Measurements from ENCODE around the gene WNT10A. TPM values are rescaled to one million over a fixed set of nuclear protein-coding genes. Genes with fewer than 3 reads are reported as not detected.
A peak's percentile ranks its signal among the peaks of the same experiment; 100 is the strongest.

Gene WNT10A
- total and polyA plus RNA-seq, 10 of the 15 experiments (the other 5 are each of a cell fraction or from before 2014, with no cell fraction given) = 0.61 to 45.0 (median 6.9) TPM

DNA sequence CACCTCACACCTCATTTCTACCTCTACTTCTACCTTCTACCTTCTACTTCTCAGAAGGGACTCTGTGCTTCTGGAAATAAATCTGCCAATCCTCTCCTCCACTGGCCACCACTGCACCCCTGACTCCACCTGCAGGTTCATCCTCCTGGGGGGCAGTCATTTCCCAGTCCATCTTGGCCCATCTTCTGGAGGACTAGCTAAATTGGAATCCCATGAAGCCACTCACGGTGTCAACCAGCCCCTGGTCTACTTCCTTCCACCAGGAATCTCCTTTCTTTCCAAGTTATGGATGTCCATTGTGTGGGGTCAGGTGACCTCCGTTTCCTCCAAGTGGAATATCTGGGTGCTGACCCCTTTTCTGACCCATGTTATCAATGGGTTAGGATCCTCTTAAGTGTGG is 3.9 kb downstream of the WNT10A start:
- peak overlapping the region; percentile 11 for H3K9ac ChIP-seq (ENCODE audit: control insufficient read depth, insufficient read depth, low read length)
- H3K27ac ChIP-seq (ENCODE audit: control insufficient read depth, insufficient read depth) = peak overlapping the region; percentile 86
- intact Hi-C loops (cut with micrococcal nuclease; ENCODE audit: unreplicated experiment) (no loop called here), in situ Hi-C loops (cut with MboI) (no loop called here)
- H3K4me3 ChIP-seq = peak overlapping the region; percentile 55
- no peaks in the 10 kb centered on the region for H3K27me3 ChIP-seq (replicated peaks in 1 of 2; ENCODE audit: control insufficient read depth in 2 of 2, insufficient read depth in 2 of 2, low read length in 1 of 2)
- H3K36me3 ChIP-seq (ENCODE audit: control insufficient read depth in 2 of 2, insufficient read depth in 2 of 2, low read length in 1 of 2) = peaks cover 0 to 5% of the 10 kb centered on the region in 2 experiments; a peak in 1 of 4 replicates
- CTCF ChIA-PET = interaction anchor here (1.1 to 21.9 kb wide), 3 partner anchors 9 to 174 kb away, joined by 3 to 1364 read pairs (median 22); partner anchors contain the start of gene TTLL4
- TF ChIP-seq POLR2AphosphoS2 (IDR thresholded peaks at IDR 0.05; ENCODE audit: low read depth, low read length) (0 out of 2 replicates have a peak, but pooled peaks have one; percentile 0), IKZF1 (conservative IDR thresholded peaks at IDR 0.05) (peak; percentile 8; the same call in 1 of the 2 replicates)
- TF ChIP-seq, protein P1, sequence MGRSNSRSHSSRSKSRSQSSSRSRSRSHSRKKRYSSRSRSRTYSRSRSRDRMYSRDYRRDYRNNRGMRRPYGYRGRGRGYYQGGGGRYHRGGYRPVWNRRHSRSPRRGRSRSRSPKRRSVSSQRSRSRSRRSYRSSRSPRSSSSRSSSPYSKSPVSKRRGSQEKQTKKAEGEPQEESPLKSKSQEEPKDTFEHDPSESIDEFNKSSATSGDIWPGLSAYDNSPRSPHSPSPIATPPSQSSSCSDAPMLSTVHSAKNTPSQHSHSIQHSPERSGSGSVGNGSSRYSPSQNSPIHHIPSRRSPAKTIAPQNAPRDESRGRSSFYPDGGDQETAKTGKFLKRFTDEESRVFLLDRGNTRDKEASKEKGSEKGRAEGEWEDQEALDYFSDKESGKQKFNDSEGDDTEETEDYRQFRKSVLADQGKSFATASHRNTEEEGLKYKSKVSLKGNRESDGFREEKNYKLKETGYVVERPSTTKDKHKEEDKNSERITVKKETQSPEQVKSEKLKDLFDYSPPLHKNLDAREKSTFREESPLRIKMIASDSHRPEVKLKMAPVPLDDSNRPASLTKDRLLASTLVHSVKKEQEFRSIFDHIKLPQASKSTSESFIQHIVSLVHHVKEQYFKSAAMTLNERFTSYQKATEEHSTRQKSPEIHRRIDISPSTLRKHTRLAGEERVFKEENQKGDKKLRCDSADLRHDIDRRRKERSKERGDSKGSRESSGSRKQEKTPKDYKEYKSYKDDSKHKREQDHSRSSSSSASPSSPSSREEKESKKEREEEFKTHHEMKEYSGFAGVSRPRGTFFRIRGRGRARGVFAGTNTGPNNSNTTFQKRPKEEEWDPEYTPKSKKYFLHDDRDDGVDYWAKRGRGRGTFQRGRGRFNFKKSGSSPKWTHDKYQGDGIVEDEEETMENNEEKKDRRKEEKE (IDR thresholded peaks at IDR 0.05) = no peak
- TF ChIP-seq, protein P2, sequence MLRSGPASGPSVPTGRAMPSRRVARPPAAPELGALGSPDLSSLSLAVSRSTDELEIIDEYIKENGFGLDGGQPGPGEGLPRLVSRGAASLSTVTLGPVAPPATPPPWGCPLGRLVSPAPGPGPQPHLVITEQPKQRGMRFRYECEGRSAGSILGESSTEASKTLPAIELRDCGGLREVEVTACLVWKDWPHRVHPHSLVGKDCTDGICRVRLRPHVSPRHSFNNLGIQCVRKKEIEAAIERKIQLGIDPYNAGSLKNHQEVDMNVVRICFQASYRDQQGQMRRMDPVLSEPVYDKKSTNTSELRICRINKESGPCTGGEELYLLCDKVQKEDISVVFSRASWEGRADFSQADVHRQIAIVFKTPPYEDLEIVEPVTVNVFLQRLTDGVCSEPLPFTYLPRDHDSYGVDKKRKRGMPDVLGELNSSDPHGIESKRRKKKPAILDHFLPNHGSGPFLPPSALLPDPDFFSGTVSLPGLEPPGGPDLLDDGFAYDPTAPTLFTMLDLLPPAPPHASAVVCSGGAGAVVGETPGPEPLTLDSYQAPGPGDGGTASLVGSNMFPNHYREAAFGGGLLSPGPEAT (IDR thresholded peaks at IDR 0.05; ENCODE audit: low read depth) = 0 out of 2 replicates have a peak, but pooled peaks have one; percentile 9
- RAD21 ChIA-PET (ENCODE audit: unreplicated experiment) = interaction anchor here (1.1 to 16.0 kb wide), 3 partner anchors 9 to 598 kb away, joined by 4 to 871 read pairs (median 43); no protein-coding TSS in a partner anchor
- H3K9me3 ChIP-seq (replicated peaks; ENCODE audit: control insufficient read depth, insufficient read depth, low read length) = no peaks in the 10 kb centered on the region
- peaks cover 68% of the 10 kb centered on the region for H3K79me2 ChIP-seq (ENCODE audit: control insufficient read depth, insufficient read depth, low read length)
- ATAC-seq (no peak), DNase-seq (ENCODE audit: low read depth, low spot score) (no peak), FAIRE-seq (no peak)
- POLR2A ChIA-PET = interaction anchor here (0.6 to 4.6 kb wide), 3 partner anchors 7 to 173 kb away, joined by 3 to 154 read pairs (median 31); no protein-coding TSS in a partner anchor
- no peak overlapping the region for H2AFZ ChIP-seq (ENCODE audit: control insufficient read depth, low read depth, low read length)
- BruUV-seq (replicated peaks) = no TSS peak
- H4K20me1 ChIP-seq (ENCODE audit: control insufficient read depth, insufficient read depth) = no peaks in the 10 kb centered on the region
- H3K4me2 ChIP-seq (ENCODE audit: control insufficient read depth, insufficient read depth) = peak overlapping the region; percentile 32
- 69% methylated on average over 2 of the region's 2 CpGs for WGBS (ENCODE audit: insufficient coverage, insufficient replicate concordance, low lambda C conversion rate, missing lambda C conversion rate)
- SMC1A ChIA-PET (ENCODE audit: uncharacterized antibody, unreplicated experiment) = interaction anchor here (4.0 to 15.8 kb wide), 2 partner anchors 7 to 12 kb away, joined by 36 to 780 read pairs; no protein-coding TSS in a partner anchor
- H3K4me1 ChIP-seq (ENCODE audit: control insufficient read depth, insufficient read depth, low read length) = peaks cover 54% of the 10 kb centered on the region

All from GM12878 (cell line).